GM23338 (cell line): Measurements from ENCODE around the gene NRXN2. TPM values are rescaled to one million over a fixed set of nuclear protein-coding genes. Genes with fewer than 3 reads are reported as not detected.

Experiments used
- ATAC-seq: fragments of 200-7000 bp; cut with Tn5 transposase; 3 replicates; pipeline ENCODE4 v1.9.1; 2020
- DNase-seq: peaks from one replicate; pipeline ENCODE4 v3.0.0-alpha.2; 2015; ENCODE audit warnings: low spot score
- H2AFZ ChIP-seq: fragments of 200-600 bp; sonication (generic); 2 replicates; pipeline ENCODE4 v1.8.0; 2016; ENCODE audit warnings: antibody characterized with exemption, mild to moderate bottlenecking, moderate library complexity
- H3F3A ChIP-seq: fragments of 200-600 bp; sonication (generic); replicated peaks from 2 replicates; pipeline ENCODE4 v1.8.0; 2017; ENCODE audit warnings: antibody characterized with exemption, mixed run types, low read depth
- H3K27ac ChIP-seq: fragments of 200-600 bp; sonication (generic); 2 replicates; pipeline ENCODE4 v1.6.1; 2016; ENCODE audit warnings: low read depth
- H3K27me3 ChIP-seq: fragments of 200-600 bp; sonication (generic); 2 replicates; pipeline ENCODE4 v1.8.0; 2016; ENCODE audit warnings: mild to moderate bottlenecking, mixed run types, moderate library complexity; ENCODE audit not compliant: insufficient read depth
- H3K36me3 ChIP-seq: fragments of 200-600 bp; sonication (generic); 2 replicates; pipeline ENCODE4 v1.8.0; 2016; ENCODE audit warnings: mild to moderate bottlenecking; ENCODE audit not compliant: insufficient read depth
- H3K4me1 ChIP-seq: fragments of 200-600 bp; sonication (generic); 2 replicates; pipeline ENCODE4 v1.8.0; 2016; ENCODE audit warnings: mild to moderate bottlenecking, moderate library complexity; ENCODE audit not compliant: insufficient read depth
- H3K4me2 ChIP-seq: fragments of 200-600 bp; sonication (generic); 2 replicates; pipeline ENCODE4 v1.7.1; 2017; ENCODE audit warnings: mixed run types
- H3K4me3 ChIP-seq: fragments of 200-600 bp; sonication (generic); 2 replicates; pipeline ENCODE4 v1.6.1; 2016; ENCODE audit warnings: mixed run types
- H3K79me2 ChIP-seq: fragments of 200-600 bp; sonication (generic); replicated peaks from 2 replicates; pipeline ENCODE4 v1.8.0; 2017; ENCODE audit warnings: mild to moderate bottlenecking; ENCODE audit not compliant: insufficient read depth
- H3K9me2 ChIP-seq: fragments of 200-600 bp; sonication (generic); 2 replicates; pipeline ENCODE4 v1.8.0; 2017; ENCODE audit not compliant: insufficient read depth
- H4K20me1 ChIP-seq: fragments of 200-600 bp; sonication (generic); replicated peaks from 2 replicates; pipeline ENCODE4 v1.8.0; 2017; ENCODE audit warnings: mild to moderate bottlenecking; ENCODE audit not compliant: insufficient read depth
- H3K27ac Mint-ChIP-seq: 2 replicates; pipeline ENCODE4 v1.8.0; 2020; ENCODE audit warnings: inconsistent platforms, mild to moderate bottlenecking, moderate library complexity, mixed read lengths
- H3K27me3 Mint-ChIP-seq: 3 replicates; pipeline ENCODE4 v1.8.0; 2022; ENCODE audit warnings: low read depth, mild to moderate bottlenecking, moderate library complexity, mixed read lengths, inconsistent platforms; ENCODE audit not compliant: insufficient read depth, poor library complexity
- H3K36me3 Mint-ChIP-seq: 3 replicates; pipeline ENCODE4 v1.8.0; 2021; ENCODE audit warnings: low read depth, mild to moderate bottlenecking, inconsistent platforms, moderate library complexity, mixed read lengths
- H3K4me1 Mint-ChIP-seq: 3 replicates; pipeline ENCODE4 v1.8.0; 2020; ENCODE audit warnings: mild to moderate bottlenecking, inconsistent platforms, mixed read lengths
- H3K4me3 Mint-ChIP-seq: 3 replicates; pipeline ENCODE4 v1.8.0; 2021; ENCODE audit warnings: moderate library complexity, mild to moderate bottlenecking, inconsistent platforms, mixed read lengths
- H3K9me3 Mint-ChIP-seq: 3 replicates; pipeline ENCODE4 v1.8.0; 2020; ENCODE audit warnings: moderate library complexity, mild to moderate bottlenecking, inconsistent platforms, mixed read lengths
- CREB1 ChIP-seq: fragments of 250-450 bp; sonication (Bioruptor Pico); IDR thresholded peaks from 2 replicates; pipeline ENCODE4 v1.5.0; 2020; ENCODE audit warnings: low read depth, mild to moderate bottlenecking, moderate library complexity
- EZH2 ChIP-seq: fragments of 200-600 bp; sonication (generic); IDR thresholded peaks from one replicate; pipeline ENCODE4 v1.8.0; 2017; ENCODE audit warnings: antibody characterized with exemption, mild to moderate bottlenecking, low read depth; ENCODE audit not compliant: unreplicated experiment
- JUNB ChIP-seq: IDR thresholded peaks from one replicate; pipeline ENCODE4 v1.6.1; 2016; ENCODE audit warnings: antibody characterized with exemption; ENCODE audit not compliant: unreplicated experiment
- NANOG ChIP-seq: IDR thresholded peaks from 2 replicates; pipeline ENCODE4 v1.6.1; 2016; ENCODE audit warnings: antibody characterized with exemption, borderline replicate concordance
- ZNF114 ChIP-seq: fragments of 250-450 bp; sonication (Bioruptor Pico); IDR thresholded peaks from 2 replicates; pipeline ENCODE4 v1.5.0; 2020; ENCODE audit warnings: mild to moderate bottlenecking, moderate library complexity
- ZNF331 ChIP-seq: fragments of 250-450 bp; sonication (Bioruptor Pico); IDR thresholded peaks from 2 replicates; pipeline ENCODE4 v1.5.0; 2020; ENCODE audit warnings: low read depth, mild to moderate bottlenecking, moderate library complexity
- polyA plus RNA-seq: library from polyadenylated mRNA; unstranded; fragments of >200 nt; fragmentation: Nextera tagmentation; extraction: Ambion mirVana; gene quantifications from 2 replicates; pipeline ENCODE4 v1.2.1, GENCODE V29; 2016
- total RNA-seq: library from RNA; depleted of rRNA; stranded (reverse); fragments of >200 nt; shearing (Covaris generic); gene quantifications from 2 replicates; pipeline ENCODE4 v1.2.3, GENCODE V29; 2014
- TF ChIP-seq, protein P1 (sequence below): IDR thresholded peaks from 2 replicates; pipeline ENCODE4 v1.6.1; 2016; ENCODE audit warnings: antibody characterized with exemption
- TF ChIP-seq, protein P2 (sequence below): IDR thresholded peaks from one replicate; pipeline ENCODE4 v1.6.1; 2018; ENCODE audit warnings: antibody characterized with exemption; ENCODE audit not compliant: unreplicated experiment

Gene NRXN2
- total and polyA plus RNA-seq, 2 experiments from 2014 or later, result 3.4 to 17.0 TPM

DNA sequence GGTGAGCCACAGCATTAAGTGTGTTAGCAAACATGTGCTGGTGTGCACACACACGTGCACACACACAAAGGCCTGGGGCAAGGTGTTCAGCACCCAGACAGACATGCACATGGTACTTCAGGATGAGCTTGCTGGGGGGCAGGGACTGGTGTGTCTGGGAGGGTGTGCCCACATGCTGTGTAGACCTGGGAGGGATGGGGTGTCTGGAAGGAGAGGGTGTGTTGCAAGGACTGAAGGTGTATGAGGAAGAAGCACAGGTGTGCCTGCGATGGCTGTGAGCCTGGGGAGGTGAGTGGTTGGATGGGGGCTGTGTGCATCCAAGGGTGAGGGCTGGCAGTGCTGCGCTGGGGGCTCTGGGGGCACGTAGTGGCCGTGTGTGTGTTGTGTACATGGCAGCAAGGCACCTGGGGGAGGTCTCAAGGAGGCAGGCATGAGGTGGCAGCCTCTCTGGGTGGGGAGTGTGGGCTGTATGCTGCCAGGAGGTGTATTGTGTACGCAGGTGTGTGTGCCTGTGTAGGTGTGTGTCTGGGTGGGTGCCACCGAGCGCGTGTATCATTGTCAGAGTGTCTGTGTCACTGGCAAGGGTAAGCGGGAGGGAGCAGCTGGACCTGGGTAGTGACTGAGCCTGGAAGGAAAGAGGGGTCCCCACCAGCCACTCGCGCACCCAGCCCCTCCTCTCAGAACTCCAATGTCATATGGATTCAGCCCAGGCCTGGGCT is 2.2 kb downstream of the NRXN2 start:
- peaks cover 35% of the 10 kb centered on the region for H3K4me1 ChIP-seq

DNA sequence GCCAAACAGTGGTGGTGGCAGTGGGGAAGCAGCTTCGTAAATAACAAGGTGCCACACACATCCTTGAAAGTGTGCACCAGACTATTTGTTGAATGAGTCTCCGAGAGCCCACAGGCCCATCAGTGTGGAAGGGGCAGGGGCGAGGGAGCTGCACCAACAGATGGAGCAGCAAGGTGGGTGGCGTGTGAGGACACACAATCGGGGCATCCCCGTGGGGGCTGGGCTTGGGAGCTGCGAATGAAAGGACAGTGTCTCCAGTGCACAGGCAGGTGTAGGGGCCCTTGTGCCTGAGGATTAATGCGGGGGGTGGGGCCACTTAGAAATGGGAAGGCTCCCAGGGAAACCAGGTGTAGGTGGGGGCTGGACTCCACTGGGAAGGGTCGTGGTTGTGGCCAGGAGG is 2.8 kb downstream of the NRXN2 start:
- H3K27ac Mint-ChIP-seq, result no peak overlapping the region
- DNase-seq (no peak), ATAC-seq (no peak)
- H3K27me3 ChIP-seq, result peaks cover 25% of the 10 kb centered on the region
- no peaks in the 10 kb centered on the region for H3K36me3 ChIP-seq
- no peak overlapping the region for H2AFZ ChIP-seq
- H3K4me1 ChIP-seq, result peaks cover 32% of the 10 kb centered on the region
- H3K36me3 Mint-ChIP-seq, result no peaks in the 10 kb centered on the region
- no peaks in the 10 kb centered on the region; the same call in 2 of the 3 replicates for H3K9me3 Mint-ChIP-seq
- TF ChIP-seq, protein P1, sequence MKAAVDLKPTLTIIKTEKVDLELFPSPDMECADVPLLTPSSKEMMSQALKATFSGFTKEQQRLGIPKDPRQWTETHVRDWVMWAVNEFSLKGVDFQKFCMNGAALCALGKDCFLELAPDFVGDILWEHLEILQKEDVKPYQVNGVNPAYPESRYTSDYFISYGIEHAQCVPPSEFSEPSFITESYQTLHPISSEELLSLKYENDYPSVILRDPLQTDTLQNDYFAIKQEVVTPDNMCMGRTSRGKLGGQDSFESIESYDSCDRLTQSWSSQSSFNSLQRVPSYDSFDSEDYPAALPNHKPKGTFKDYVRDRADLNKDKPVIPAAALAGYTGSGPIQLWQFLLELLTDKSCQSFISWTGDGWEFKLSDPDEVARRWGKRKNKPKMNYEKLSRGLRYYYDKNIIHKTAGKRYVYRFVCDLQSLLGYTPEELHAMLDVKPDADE, result no peak
- no peak for TF ChIP-seq NANOG
- no peak for TF ChIP-seq ZNF114 (CRISPR knock-in tag)
- no peak for TF ChIP-seq CREB1 (CRISPR knock-in tag)
- no peak for TF ChIP-seq ZNF331 (CRISPR knock-in tag)
- TF ChIP-seq EZH2, result no peak
- TF ChIP-seq JUNB, result no peak
- H3K27me3 Mint-ChIP-seq, result peaks cover 51% of the 10 kb centered on the region
- no peak overlapping the region; the same call in 2 of the 3 replicates for H3K4me3 Mint-ChIP-seq
- no peaks in the 10 kb centered on the region for H3K79me2 ChIP-seq
- no peaks in the 10 kb centered on the region; the same call in 1 of the 2 replicates for H3F3A ChIP-seq
- H4K20me1 ChIP-seq, result peaks cover under 1% of the 10 kb centered on the region; the same call in 1 of the 2 replicates
- H3K9me2 ChIP-seq, result no peaks in the 10 kb centered on the region
- peaks cover 55% of the 10 kb centered on the region for H3K4me1 Mint-ChIP-seq
- H3K27ac ChIP-seq, result no peak overlapping the region
- no peak overlapping the region for H3K4me3 ChIP-seq
- H3K4me2 ChIP-seq, result no peak overlapping the region

More for the DNA sequence above, 2.2 kb downstream of the NRXN2 start:
- no peak overlapping the region; the same call in 2 of the 3 replicates for H3K4me3 Mint-ChIP-seq
- H3K79me2 ChIP-seq, result no peaks in the 10 kb centered on the region
- H3K27ac Mint-ChIP-seq, result no peak overlapping the region
- H3K36me3 ChIP-seq, result no peaks in the 10 kb centered on the region
- peaks cover 57% of the 10 kb centered on the region for H3K4me1 Mint-ChIP-seq
- H3F3A ChIP-seq, result no peaks in the 10 kb centered on the region
- no peak for DNase-seq
- no peak overlapping the region for H2AFZ ChIP-seq
- H3K9me2 ChIP-seq, result no peaks in the 10 kb centered on the region
- no peaks in the 10 kb centered on the region for H3K36me3 Mint-ChIP-seq
- H3K27ac ChIP-seq, result no peak overlapping the region
- H3K27me3 Mint-ChIP-seq, result peaks cover 49% of the 10 kb centered on the region
- no peak for TF ChIP-seq NANOG
- TF ChIP-seq, protein P2, sequence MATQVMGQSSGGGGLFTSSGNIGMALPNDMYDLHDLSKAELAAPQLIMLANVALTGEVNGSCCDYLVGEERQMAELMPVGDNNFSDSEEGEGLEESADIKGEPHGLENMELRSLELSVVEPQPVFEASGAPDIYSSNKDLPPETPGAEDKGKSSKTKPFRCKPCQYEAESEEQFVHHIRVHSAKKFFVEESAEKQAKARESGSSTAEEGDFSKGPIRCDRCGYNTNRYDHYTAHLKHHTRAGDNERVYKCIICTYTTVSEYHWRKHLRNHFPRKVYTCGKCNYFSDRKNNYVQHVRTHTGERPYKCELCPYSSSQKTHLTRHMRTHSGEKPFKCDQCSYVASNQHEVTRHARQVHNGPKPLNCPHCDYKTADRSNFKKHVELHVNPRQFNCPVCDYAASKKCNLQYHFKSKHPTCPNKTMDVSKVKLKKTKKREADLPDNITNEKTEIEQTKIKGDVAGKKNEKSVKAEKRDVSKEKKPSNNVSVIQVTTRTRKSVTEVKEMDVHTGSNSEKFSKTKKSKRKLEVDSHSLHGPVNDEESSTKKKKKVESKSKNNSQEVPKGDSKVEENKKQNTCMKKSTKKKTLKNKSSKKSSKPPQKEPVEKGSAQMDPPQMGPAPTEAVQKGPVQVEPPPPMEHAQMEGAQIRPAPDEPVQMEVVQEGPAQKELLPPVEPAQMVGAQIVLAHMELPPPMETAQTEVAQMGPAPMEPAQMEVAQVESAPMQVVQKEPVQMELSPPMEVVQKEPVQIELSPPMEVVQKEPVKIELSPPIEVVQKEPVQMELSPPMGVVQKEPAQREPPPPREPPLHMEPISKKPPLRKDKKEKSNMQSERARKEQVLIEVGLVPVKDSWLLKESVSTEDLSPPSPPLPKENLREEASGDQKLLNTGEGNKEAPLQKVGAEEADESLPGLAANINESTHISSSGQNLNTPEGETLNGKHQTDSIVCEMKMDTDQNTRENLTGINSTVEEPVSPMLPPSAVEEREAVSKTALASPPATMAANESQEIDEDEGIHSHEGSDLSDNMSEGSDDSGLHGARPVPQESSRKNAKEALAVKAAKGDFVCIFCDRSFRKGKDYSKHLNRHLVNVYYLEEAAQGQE, result no peak
- TF ChIP-seq EZH2, result no peak
- TF ChIP-seq, protein P1, result no peak
- no peak for TF ChIP-seq ZNF114 (CRISPR knock-in tag)
- peaks cover 19% of the 10 kb centered on the region for H3K27me3 ChIP-seq
- ATAC-seq, result no peak
- H3K9me3 Mint-ChIP-seq, result no peaks in the 10 kb centered on the region; the same call in 2 of the 3 replicates
- no peaks in the 10 kb centered on the region for H4K20me1 ChIP-seq
- no peak overlapping the region for H3K4me3 ChIP-seq
- no peak overlapping the region for H3K4me2 ChIP-seq
